Keratinocyte (primary cell): ENCODE data around the gene OXSR1.

Source experiments
- EZH2 ChIP-seq: IDR thresholded peaks from one replicate; pipeline ENCODE4 v1.6.1; 2012; ENCODE audit warnings: inconsistent platforms, mild to moderate bottlenecking, low read length, moderate library complexity
- TF ChIP-seq, protein P1 (sequence below), 3 experiments: IDR thresholded peaks in 1 of 3; conservative IDR thresholded peaks in 1 of 3; optimal IDR thresholded peaks in 1 of 3; 2 replicates in 2 of 3; 3 replicates in 1 of 3; pipeline versions ENCODE3 to v1.5.1; 2011; ENCODE audit warnings: low read length in 3 of 3, mild to moderate bottlenecking in 3 of 3, moderate library complexity in 2 of 3, control low read depth in 1 of 3, inconsistent platforms in 1 of 3; ENCODE audit not compliant: insufficient read depth in 2 of 3; ENCODE audit errors: extremely low read depth in 1 of 3

DNA sequence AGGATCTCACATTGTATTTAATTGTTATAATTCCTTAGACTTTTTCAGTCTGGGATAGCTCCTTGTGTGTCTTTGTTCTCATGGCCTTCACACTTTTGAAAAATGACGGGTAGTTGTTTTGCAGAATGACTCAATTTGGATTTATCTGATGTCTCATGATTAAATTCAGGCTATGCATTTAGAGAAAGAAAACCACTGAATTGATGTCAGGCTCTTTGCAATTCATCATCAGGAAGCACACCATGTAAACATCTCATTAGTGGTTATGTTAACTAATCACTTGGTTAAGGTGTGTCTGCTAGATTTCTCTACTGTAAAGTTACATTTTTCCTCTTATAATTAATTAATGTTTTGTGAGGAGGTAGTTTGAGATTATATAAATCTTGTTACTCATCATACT lies 92.2 kb downstream of the OXSR1 start:
- TF ChIP-seq, protein P1, sequence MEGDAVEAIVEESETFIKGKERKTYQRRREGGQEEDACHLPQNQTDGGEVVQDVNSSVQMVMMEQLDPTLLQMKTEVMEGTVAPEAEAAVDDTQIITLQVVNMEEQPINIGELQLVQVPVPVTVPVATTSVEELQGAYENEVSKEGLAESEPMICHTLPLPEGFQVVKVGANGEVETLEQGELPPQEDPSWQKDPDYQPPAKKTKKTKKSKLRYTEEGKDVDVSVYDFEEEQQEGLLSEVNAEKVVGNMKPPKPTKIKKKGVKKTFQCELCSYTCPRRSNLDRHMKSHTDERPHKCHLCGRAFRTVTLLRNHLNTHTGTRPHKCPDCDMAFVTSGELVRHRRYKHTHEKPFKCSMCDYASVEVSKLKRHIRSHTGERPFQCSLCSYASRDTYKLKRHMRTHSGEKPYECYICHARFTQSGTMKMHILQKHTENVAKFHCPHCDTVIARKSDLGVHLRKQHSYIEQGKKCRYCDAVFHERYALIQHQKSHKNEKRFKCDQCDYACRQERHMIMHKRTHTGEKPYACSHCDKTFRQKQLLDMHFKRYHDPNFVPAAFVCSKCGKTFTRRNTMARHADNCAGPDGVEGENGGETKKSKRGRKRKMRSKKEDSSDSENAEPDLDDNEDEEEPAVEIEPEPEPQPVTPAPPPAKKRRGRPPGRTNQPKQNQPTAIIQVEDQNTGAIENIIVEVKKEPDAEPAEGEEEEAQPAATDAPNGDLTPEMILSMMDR (optimal IDR thresholded peaks at IDR 0.05 in 1 of 3, IDR thresholded peaks at IDR 0.05 in 1 of 3, conservative IDR thresholded peaks at IDR 0.05 in 1 of 3; ENCODE audit: extremely low read depth in 1 of 3, insufficient read depth in 2 of 3, low read length in 3 of 3) = no peak
- TF ChIP-seq EZH2 = no peak
